SJSA1 (cell line): ENCODE data around the gene EIF2D. TPM values are rescaled to one million over a fixed set of nuclear protein-coding genes. Genes with fewer than 3 reads are reported as not detected.
A peak's percentile ranks its signal among the peaks of the same experiment; 100 is the strongest.

Source experiments
- DNase-seq, 2 experiments: peaks; one replicate each; pipeline ENCODE4 v3.0.0-alpha.2; 2015 to 2020; ENCODE audit warnings: low spot score in 2 of 2, low read depth in 1 of 2
- H3K27ac ChIP-seq: fragments of 250-450 bp; sonication (Bioruptor Pico); 2 replicates; pipeline ENCODE4 v1.5.1; 2020; ENCODE audit warnings: mild to moderate bottlenecking, moderate library complexity
- H3K27me3 ChIP-seq: fragments of 250-450 bp; sonication (Bioruptor Pico); replicated peaks from 2 replicates; pipeline ENCODE4 v1.5.1; 2020; ENCODE audit warnings: mild to moderate bottlenecking, moderate library complexity
- H3K36me3 ChIP-seq: fragments of 250-450 bp; sonication (Bioruptor Pico); 2 replicates; pipeline ENCODE4 v1.5.1; 2020; ENCODE audit warnings: mild to moderate bottlenecking
- H3K4me1 ChIP-seq: fragments of 250-450 bp; sonication (Bioruptor Pico); replicated peaks from 2 replicates; pipeline ENCODE4 v1.6.1; 2021; ENCODE audit warnings: mild to moderate bottlenecking
- H3K4me3 ChIP-seq: fragments of 250-450 bp; sonication (Bioruptor Pico); 2 replicates; pipeline ENCODE4 v1.5.1; 2020; ENCODE audit warnings: mild to moderate bottlenecking
- H3K9me3 ChIP-seq: fragments of 250-450 bp; sonication (Bioruptor Pico); replicated peaks from 2 replicates; pipeline ENCODE4 v1.5.1; 2020; ENCODE audit warnings: mild to moderate bottlenecking
- total RNA-seq: library from RNA; depleted of rRNA; stranded (reverse); fragments of >200 nt; shearing (Covaris generic); gene quantifications from 2 replicates; pipeline ENCODE4 v1.2.3, GENCODE V29; 2014; rRNA removed

EIF2D gene, protein sequence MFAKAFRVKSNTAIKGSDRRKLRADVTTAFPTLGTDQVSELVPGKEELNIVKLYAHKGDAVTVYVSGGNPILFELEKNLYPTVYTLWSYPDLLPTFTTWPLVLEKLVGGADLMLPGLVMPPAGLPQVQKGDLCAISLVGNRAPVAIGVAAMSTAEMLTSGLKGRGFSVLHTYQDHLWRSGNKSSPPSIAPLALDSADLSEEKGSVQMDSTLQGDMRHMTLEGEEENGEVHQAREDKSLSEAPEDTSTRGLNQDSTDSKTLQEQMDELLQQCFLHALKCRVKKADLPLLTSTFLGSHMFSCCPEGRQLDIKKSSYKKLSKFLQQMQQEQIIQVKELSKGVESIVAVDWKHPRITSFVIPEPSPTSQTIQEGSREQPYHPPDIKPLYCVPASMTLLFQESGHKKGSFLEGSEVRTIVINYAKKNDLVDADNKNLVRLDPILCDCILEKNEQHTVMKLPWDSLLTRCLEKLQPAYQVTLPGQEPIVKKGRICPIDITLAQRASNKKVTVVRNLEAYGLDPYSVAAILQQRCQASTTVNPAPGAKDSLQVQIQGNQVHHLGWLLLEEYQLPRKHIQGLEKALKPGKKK
- 41.0 and 53.8 TPM in 2 replicates for total RNA-seq

GRCh38 chr1:206612129-206612876, at the start of gene EIF2D:
Gene EIF2D, minus strand, starts transcription at chr1:206612465. Its CDS starts 123 bp downstream, at chr1:206612342.
- H3K4me3 ChIP-seq = peak within 1 kb of the TSS; percentile 54
- DNase-seq = peak; percentile 94 to 98
- H3K4me1 ChIP-seq = peaks cover 10% of the 10 kb centered on the region
- peak within 1 kb of the TSS; percentile 66 for H3K27ac ChIP-seq
- H3K36me3 ChIP-seq = peaks cover 31% of the 10 kb centered on the region
- H3K9me3 ChIP-seq = no peaks in the 10 kb centered on the region
- no peaks in the 10 kb centered on the region for H3K27me3 ChIP-seq

GRCh38 chr1:206661161-206661820, 49.0 kb upstream of the EIF2D start:
- H3K9me3 ChIP-seq = no peaks in the 10 kb centered on the region
- no peak for DNase-seq
- H3K27ac ChIP-seq = no peak overlapping the region
- H3K36me3 ChIP-seq = no peaks in the 10 kb centered on the region
- H3K4me1 ChIP-seq = no peaks in the 10 kb centered on the region
- H3K4me3 ChIP-seq = no peak overlapping the region
- H3K27me3 ChIP-seq = peaks cover 6% of the 10 kb centered on the region; the same call in 1 of the 2 replicates

- H3K27ac ChIP-seq = no peak overlapping the region
Observed at GRCh38 chr1:206660136-206660535, 47.9 kb upstream of the EIF2D start.

DNA sequence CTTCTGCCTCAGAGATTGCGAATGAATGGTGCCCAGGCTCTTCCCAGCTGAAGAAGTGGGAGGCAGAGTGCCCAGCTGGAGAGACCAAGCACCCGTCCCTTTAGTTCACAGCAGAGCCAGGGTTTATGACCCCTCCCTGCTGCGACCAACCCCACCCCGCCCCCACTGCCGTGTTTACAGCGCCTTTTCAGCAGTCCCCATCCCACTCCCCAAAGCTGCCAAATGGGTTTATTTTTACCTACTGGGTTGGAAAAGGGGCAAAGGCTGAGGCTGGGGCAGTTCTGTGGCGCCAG, 46.7 kb upstream of the EIF2D start:
- H3K4me3 ChIP-seq = no peak overlapping the region

More at GRCh38 chr1:206660136-206660535, 47.9 kb upstream of the EIF2D start:
- no peaks in the 10 kb centered on the region for H3K9me3 ChIP-seq
- no peaks in the 10 kb centered on the region for H3K4me1 ChIP-seq
- peaks cover 6% of the 10 kb centered on the region; the same call in 1 of the 2 replicates for H3K27me3 ChIP-seq
- no peak overlapping the region for H3K4me3 ChIP-seq
- no peaks in the 10 kb centered on the region for H3K36me3 ChIP-seq
- no peak for DNase-seq

DNA sequence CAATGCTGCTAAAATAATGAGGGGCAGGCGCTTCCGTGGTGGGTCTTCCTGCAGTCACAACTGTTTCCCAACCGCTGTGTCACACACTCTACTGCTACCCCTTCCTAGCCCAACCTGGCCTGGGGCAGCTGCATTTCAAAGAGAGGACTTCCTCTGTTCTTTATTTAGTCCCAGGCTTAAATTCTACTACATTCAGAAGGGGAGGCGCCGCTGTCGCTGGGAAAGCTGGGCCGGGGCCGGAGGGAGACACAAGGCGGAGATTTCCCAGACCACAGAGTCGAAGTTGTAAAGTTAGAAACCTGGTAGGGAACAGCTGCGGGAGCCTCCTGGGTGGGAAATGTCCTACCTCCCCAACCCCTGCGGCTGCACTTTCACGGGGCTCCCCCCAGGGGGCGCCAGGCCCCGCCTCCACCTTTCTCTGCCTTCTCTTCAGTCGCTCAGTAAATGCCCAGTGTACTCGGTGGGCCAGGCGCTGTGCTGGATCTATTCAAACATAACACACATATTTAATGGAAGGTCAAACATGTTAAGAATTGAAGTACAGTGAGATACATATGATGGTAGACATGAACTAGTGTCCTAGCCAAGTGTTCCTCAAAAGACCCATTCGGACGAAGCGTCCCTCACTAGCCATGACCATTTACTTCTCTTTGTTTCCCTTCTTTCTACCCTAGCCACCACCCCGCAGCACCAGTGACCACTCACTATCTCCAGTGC, 46.2 kb upstream of the EIF2D start:
- no peak overlapping the region for H3K27ac ChIP-seq
- H3K27me3 ChIP-seq = peaks cover 6% of the 10 kb centered on the region; the same call in 1 of the 2 replicates
- no peaks in the 10 kb centered on the region for H3K9me3 ChIP-seq
- H3K4me3 ChIP-seq = no peak overlapping the region
- no peaks in the 10 kb centered on the region for H3K36me3 ChIP-seq
- DNase-seq = peak in 1 of 2 experiments; percentile 54
- H3K4me1 ChIP-seq = no peaks in the 10 kb centered on the region

More for the DNA sequence above, 46.7 kb upstream of the EIF2D start:
- no peaks in the 10 kb centered on the region for H3K4me1 ChIP-seq
- no peak overlapping the region for H3K27ac ChIP-seq
- no peaks in the 10 kb centered on the region for H3K9me3 ChIP-seq
- DNase-seq = no peak
- H3K27me3 ChIP-seq = peaks cover 6% of the 10 kb centered on the region; the same call in 1 of the 2 replicates
- H3K36me3 ChIP-seq = no peaks in the 10 kb centered on the region

- DNase-seq = no peak
- no peak overlapping the region for H3K4me3 ChIP-seq
- peaks cover 4% of the 10 kb centered on the region; the same call in 1 of the 2 replicates for H3K27me3 ChIP-seq
- no peaks in the 10 kb centered on the region for H3K9me3 ChIP-seq
- H3K27ac ChIP-seq = no peak overlapping the region
- H3K36me3 ChIP-seq = no peaks in the 10 kb centered on the region
- H3K4me1 ChIP-seq = no peaks in the 10 kb centered on the region
Observed at GRCh38 chr1:206657751-206658150, 45.5 kb upstream of the EIF2D start.

GRCh38 chr1:206656936-206657335, 44.7 kb upstream of the EIF2D start:
- no peak for DNase-seq
- Histone ChIP-seq H3K9me3 (no peaks in the 10 kb centered on the region), H3K4me1 (no peaks in the 10 kb centered on the region)

GRCh38 chr1:206655471-206655882, 43.2 kb upstream of the EIF2D start:
- no peak for DNase-seq
- Histone ChIP-seq H3K36me3 (peaks cover 17% of the 10 kb centered on the region), H3K4me3 (no peak overlapping the region), H3K9me3 (no peaks in the 10 kb centered on the region), H3K4me1 (no peaks in the 10 kb centered on the region), H3K27ac (no peak overlapping the region), H3K27me3 (no peaks in the 10 kb centered on the region)

More at GRCh38 chr1:206656936-206657335, 44.7 kb upstream of the EIF2D start:
- no peak overlapping the region for H3K4me3 ChIP-seq
- no peak overlapping the region for H3K27ac ChIP-seq
- no peaks in the 10 kb centered on the region for H3K27me3 ChIP-seq
- H3K36me3 ChIP-seq = peaks cover 7% of the 10 kb centered on the region

DNA sequence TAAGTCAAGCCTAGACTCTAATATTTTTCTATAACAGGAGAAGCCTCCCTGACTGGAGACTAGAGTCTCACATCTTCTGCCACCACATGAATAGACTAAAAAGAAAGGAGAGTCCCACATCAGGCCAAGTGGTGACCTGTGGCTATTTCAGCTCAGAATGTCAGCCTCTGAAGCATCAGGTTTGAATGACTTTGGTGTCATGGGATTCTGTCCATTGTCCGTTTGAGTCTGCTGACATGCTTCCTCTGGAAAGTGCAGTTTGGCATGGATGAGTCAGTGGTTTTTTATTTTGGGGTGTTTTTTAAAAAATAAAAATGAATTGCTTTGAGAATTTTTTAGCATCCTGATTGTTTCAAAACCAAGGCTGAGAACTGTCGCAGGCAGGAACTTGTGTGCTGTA, 42.6 kb upstream of the EIF2D start:
- Histone ChIP-seq H3K9me3 (no peaks in the 10 kb centered on the region), H3K36me3 (peaks cover 18% of the 10 kb centered on the region), H3K27ac (no peak overlapping the region), H3K27me3 (no peaks in the 10 kb centered on the region), H3K4me1 (no peaks in the 10 kb centered on the region), H3K4me3 (no peak overlapping the region)
- DNase-seq = no peak

- H3K27me3 ChIP-seq = no peaks in the 10 kb centered on the region
- no peak overlapping the region for H3K4me3 ChIP-seq
- H3K36me3 ChIP-seq = peaks cover 23% of the 10 kb centered on the region
- H3K9me3 ChIP-seq = no peaks in the 10 kb centered on the region
- DNase-seq = no peak
- no peak overlapping the region for H3K27ac ChIP-seq
- no peaks in the 10 kb centered on the region for H3K4me1 ChIP-seq
Observed at GRCh38 chr1:206653715-206654459, 41.6 kb upstream of the EIF2D start.

DNA sequence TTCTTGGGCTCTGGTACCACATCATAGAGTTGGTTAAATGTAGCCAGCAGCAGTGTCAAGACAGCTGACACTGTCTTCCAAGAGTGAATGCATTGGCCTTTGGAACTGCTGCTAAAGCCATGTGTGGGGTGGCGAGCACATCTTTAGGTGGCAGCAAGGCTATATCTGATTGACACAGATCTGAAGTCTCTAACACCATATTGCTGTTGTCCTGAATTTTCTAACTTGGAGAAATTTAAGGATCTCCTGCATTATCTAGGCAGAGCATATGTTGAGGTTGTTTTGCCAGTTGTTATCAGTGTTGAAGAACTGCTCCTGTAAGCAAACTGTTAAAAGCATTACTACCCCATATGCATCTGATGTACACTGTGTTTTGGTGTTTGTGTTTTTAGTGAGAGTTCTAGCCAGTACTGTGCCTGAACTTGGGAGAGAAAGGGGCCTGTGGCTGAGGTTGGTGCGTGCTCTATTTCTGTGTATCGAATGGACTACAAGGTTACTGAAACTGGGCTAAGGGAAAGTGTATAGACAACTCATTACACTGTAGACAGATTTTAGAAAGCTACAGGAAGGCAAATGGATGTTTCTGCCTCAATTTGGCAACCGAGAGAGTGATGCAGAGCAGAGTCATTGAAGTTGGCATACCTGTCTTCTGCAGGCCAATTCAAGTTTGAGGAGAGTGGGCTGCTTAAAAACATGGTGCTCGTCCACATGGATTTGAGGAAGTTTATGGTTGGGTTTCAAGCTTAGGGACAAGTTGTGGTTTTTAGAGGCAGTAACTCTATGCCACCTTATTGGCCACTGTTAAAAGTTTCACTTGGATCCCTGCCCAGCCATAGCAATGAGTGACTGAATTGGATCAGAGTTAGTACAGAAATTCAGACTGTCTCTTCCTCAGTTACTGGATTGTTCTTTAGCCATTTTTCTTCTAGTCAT, 40.0 kb upstream of the EIF2D start:
- Histone ChIP-seq H3K27ac (no peak overlapping the region), H3K4me3 (no peak overlapping the region), H3K27me3 (no peaks in the 10 kb centered on the region), H3K36me3 (peaks cover 39% of the 10 kb centered on the region), H3K9me3 (no peaks in the 10 kb centered on the region), H3K4me1 (no peaks in the 10 kb centered on the region)
- DNase-seq = no peak

- Histone ChIP-seq H3K27me3 (no peaks in the 10 kb centered on the region), H3K9me3 (no peaks in the 10 kb centered on the region), H3K27ac (no peak overlapping the region), H3K4me3 (no peak overlapping the region), H3K4me1 (no peaks in the 10 kb centered on the region), H3K36me3 (peaks cover 45% of the 10 kb centered on the region)
- no peak for DNase-seq
Observed at GRCh38 chr1:206651014-206651413, 38.7 kb upstream of the EIF2D start.
